Measurements from ENCODE around the gene VWA2.

- TF ChIP-seq CTCF (optimal IDR thresholded peaks at IDR 0.05 in 1 of 3, IDR thresholded peaks at IDR 0.05 in 1 of 3, conservative IDR thresholded peaks at IDR 0.05 in 1 of 3; ENCODE audit: extremely low read depth in 1 of 3, insufficient read depth in 2 of 3, low read length in 3 of 3) (no peak), EZH2 (IDR thresholded peaks at IDR 0.05; ENCODE audit: low read length) (no peak)
These were observed 50.0 kb downstream of the VWA2 start for GRCh38 chr10:114289096-114289436.

Data from keratinocyte (primary cell).